D721Med (cell line): Measurements from ENCODE around the gene MICAL3.

Experiments used
- DNase-seq: peaks from one replicate; pipeline ENCODE4 v3.0.0; 2011; ENCODE audit warnings: low spot score; ENCODE audit not compliant: insufficient read length
- FAIRE-seq: peaks from 2 replicates; lab custom pipeline; 2011; peaks lifted over from hg19 to GRCh38; lab: Jason Lieb, UNC
- TF ChIP-seq, protein P1 (sequence below): IDR thresholded peaks from 2 replicates; pipeline ENCODE4 v1.5.1; 2012; ENCODE audit warnings: mild to moderate bottlenecking, control low read depth; ENCODE audit not compliant: insufficient read depth; ENCODE audit errors: missing control alignments

Gene MICAL3

GRCh38 chr22:17926516-17926915, 97.8 kb downstream of the MICAL3 start:
- no peak for FAIRE-seq
- TF ChIP-seq, protein P1, sequence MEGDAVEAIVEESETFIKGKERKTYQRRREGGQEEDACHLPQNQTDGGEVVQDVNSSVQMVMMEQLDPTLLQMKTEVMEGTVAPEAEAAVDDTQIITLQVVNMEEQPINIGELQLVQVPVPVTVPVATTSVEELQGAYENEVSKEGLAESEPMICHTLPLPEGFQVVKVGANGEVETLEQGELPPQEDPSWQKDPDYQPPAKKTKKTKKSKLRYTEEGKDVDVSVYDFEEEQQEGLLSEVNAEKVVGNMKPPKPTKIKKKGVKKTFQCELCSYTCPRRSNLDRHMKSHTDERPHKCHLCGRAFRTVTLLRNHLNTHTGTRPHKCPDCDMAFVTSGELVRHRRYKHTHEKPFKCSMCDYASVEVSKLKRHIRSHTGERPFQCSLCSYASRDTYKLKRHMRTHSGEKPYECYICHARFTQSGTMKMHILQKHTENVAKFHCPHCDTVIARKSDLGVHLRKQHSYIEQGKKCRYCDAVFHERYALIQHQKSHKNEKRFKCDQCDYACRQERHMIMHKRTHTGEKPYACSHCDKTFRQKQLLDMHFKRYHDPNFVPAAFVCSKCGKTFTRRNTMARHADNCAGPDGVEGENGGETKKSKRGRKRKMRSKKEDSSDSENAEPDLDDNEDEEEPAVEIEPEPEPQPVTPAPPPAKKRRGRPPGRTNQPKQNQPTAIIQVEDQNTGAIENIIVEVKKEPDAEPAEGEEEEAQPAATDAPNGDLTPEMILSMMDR, result no peak

GRCh38 chr22:17925431-17925841, 98.9 kb downstream of the MICAL3 start:
- FAIRE-seq (no peak), DNase-seq (no peak)
- TF ChIP-seq, protein P1, result no peak

More at GRCh38 chr22:17926516-17926915, 97.8 kb downstream of the MICAL3 start:
- DNase-seq, result no peak

- FAIRE-seq (no peak), DNase-seq (no peak)
- TF ChIP-seq, protein P1, result no peak
Observed at GRCh38 chr22:17924735-17925364, 99.5 kb downstream of the MICAL3 start.

GRCh38 chr22:17924076-17924475, 100.3 kb downstream of the MICAL3 start:
- no peak for FAIRE-seq
- TF ChIP-seq, protein P1, result no peak
- DNase-seq, result no peak

DNA sequence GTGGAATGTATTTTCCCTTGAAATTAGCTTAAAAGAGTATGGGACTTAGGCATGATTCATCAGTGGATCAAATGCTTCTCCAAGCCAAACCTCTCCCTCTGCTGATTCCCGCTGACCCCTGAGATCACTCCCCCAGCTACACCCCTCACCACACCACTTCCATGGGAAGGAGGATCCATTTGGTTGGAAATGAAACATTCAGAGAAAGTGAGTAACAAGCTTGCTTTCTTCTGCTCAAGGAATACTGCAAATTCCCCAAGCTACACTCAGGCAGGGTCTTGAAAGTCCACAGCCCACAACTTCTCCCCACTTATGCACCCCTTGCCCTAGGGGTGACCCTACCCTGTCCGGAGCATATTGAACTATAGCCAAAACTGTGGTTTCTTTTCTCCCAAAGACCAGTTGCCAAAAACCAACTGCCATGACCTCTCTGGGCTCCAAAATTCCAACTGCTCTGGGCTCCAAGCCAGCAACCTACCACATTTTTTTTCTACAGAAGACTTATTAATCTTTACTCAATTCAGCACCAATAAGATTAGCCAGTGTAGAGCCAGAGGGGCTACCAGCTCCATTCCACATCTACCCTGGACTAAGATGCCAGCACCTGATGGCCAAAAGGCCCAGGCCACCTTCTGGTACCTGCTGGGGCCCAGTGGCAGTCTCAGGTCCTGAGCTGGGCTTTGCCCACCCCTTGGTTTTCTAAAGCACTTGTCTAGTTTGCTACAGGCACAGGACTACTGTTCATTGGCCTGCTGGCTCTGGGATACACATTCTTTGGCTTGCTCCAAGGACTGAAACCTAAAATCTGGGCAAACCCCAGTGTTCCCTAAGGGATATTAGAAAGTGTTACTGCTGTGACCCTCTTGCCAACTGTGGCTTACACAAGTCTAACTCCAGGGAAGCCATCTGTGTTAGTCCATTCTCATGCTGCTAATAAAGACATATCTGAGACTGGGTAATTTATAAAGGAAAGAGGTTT, 101.1 kb downstream of the MICAL3 start:
- no peak for FAIRE-seq

DNA sequence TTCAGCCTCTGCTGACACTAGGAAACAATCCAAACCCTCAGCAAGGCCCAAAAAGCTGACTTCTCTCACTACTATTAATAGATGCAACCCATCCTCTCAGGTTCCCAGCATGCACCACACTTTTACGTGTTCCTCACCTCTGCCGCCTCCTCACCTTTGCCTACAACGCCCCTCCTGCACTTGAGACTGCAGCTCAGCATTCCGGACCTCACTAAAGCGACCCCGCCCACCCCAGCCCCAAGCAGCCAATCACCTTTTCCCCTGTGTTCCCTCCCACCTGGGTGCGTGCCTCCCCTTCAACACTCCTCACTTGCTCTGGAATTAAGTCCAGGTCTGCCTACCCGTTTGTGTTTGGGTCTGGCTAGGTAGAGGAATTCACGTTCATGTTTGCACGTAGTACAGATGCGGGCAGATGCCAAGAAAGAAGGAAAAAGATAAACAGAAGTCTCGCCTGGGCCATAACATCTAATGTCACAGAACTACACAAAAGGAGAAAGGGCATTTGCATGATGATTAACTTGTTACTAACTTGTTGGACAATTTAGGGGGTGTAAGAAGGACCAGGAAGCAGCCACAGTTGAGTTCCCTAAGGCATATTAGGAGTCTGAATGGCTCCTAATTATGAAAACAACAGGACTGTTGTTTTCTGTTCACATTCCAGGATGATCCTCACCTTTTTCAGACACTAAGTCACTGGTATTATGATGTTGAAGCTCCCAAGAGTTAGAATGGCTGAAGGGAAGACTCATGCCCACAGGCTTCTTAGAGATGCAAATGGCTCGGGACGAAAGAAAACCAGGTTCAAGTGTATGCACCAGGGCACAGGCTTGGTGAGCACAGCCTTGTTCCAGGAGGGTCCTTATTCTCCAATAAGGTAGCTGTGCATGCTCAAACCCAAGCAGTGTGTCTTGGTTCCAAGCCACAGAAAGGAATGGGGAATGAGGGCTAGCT, 102.2 kb downstream of the MICAL3 start:
- DNase-seq, result no peak
- FAIRE-seq, result no peak
- TF ChIP-seq, protein P1, result no peak

More for the DNA sequence above, 101.1 kb downstream of the MICAL3 start:
- TF ChIP-seq, protein P1, result no peak
- DNase-seq, result no peak
